ENCODE data around the gene MAT1A. TPM values are rescaled to one million over a fixed set of nuclear protein-coding genes. Genes with fewer than 3 reads are reported as not detected.

Gene MAT1A
- total and polyA plus RNA-seq, 2 of the 13 experiments (the other 11 are each of a cell fraction or from before 2014, with no cell fraction given), result 57.1 to 76.9 TPM

DNA sequence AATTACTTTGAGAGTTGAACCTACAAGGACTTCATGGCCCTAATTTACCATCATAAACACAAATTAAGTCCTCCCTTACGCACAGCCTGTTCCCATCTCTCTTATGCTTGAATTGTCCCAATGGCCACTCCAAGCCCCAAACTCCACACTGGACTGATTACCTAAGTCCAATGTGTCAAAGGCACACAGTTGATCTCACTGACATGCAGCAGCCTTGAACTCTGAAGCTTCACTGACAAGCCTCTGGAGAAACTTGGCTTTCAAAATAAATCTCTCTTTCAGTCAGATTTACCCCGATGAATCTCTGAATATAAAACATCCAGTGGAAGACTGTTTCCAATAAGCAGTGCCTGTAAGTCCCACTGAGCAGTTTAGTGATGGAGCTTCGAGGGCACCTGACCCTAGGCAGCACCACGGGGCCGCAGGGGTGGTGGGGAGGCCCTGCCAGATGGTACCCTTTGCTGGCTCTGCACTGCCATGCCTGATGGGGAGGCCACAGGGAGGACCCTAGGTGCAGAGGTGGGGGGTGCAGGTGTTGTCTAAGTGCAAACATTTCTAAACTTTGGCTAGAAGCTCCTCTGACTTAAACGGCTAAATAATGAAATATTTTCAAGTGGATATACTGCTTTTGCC lies 3.3 kb upstream of the MAT1A start (continued):
- TF ChIP-seq, protein P1, sequence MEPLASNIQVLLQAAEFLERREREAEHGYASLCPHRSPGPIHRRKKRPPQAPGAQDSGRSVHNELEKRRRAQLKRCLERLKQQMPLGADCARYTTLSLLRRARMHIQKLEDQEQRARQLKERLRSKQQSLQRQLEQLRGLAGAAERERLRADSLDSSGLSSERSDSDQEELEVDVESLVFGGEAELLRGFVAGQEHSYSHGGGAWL (CRISPR knock-in tag; IDR thresholded peaks at IDR 0.05), result no peak
- TF ChIP-seq HNF4G (IDR thresholded peaks at IDR 0.05; ENCODE audit: borderline replicate concordance, low read depth, low read length), result peak; percentile 58
- TF ChIP-seq HNF4G (CRISPR knock-in tag; IDR thresholded peaks at IDR 0.05; ENCODE audit: borderline replicate concordance, low read depth), result no peak
- no peak for TF ChIP-seq HNRNPK (IDR thresholded peaks at IDR 0.05; ENCODE audit: low read depth, low read length, poor library complexity, severe bottlenecking)
- TF ChIP-seq ATF2 (CRISPR knock-in tag; IDR thresholded peaks at IDR 0.05), result peak; percentile 50; the same call in 1 of the 2 replicates
- TF ChIP-seq NR3C1 (CRISPR knock-in tag; IDR thresholded peaks at IDR 0.05), result no peak
- TF ChIP-seq ZNF496 (CRISPR knock-in tag; IDR thresholded peaks at IDR 0.05; ENCODE audit: insufficient replicate concordance), result no peak

- BruUV-seq (replicated peaks), result no TSS peak
- TF ChIP-seq KDM3A (CRISPR knock-in tag; IDR thresholded peaks at IDR 0.05; ENCODE audit: low read depth), result 0 out of 2 replicates have a peak, but pooled peaks have one; percentile 48
- TF ChIP-seq ZNF512 (CRISPR knock-in tag; IDR thresholded peaks at IDR 0.05), result no peak
- no peak for TF ChIP-seq ZNF562 (CRISPR knock-in tag; IDR thresholded peaks at IDR 0.05; ENCODE audit: borderline replicate concordance)
- no peak for TF ChIP-seq ZNF607 (CRISPR knock-in tag; IDR thresholded peaks at IDR 0.05; ENCODE audit: borderline replicate concordance)
- TF ChIP-seq ZNF747 (CRISPR knock-in tag; IDR thresholded peaks at IDR 0.05; ENCODE audit: borderline replicate concordance), result no peak
- TF ChIP-seq PBX2 (CRISPR knock-in tag; IDR thresholded peaks at IDR 0.05), result no peak
These were observed 1.2 kb upstream of the MAT1A start for GRCh38 chr10:80290474-80291220.

More at GRCh38 chr10:80290474-80291220, 1.2 kb upstream of the MAT1A start:
- peak overlapping the region; percentile 89 for H3K4me2 ChIP-seq (ENCODE audit: low read depth, low read length)
- peak; percentile 98 for FAIRE-seq
- no peaks in the 10 kb centered on the region for H3K36me3 ChIP-seq (replicated peaks in 1 of 2; ENCODE audit: control insufficient read depth in 1 of 2, insufficient read depth in 2 of 2, low read length in 2 of 2)
- CTCF ChIA-PET (ENCODE audit: low intra/inter-chr PET ratio, low total read pairs), result no interaction called here
- POLR2A ChIA-PET, result interaction anchor here (0.9 to 6.5 kb wide), 13 partner anchors 9 to 215 kb away, joined by 3 to 69 read pairs (median 7); partner anchors contain the start of gene PRXL2A
- no peaks in the 10 kb centered on the region for H4K20me1 ChIP-seq (ENCODE audit: insufficient read depth, low read length)
- peak overlapping the region; percentile 94 for H3K27ac ChIP-seq (ENCODE audit: extremely low read length, insufficient read depth, low read length)
- peak; percentile 88 for DNase-seq (ENCODE audit: low spot score)
- intact Hi-C loops (cut with micrococcal nuclease; ENCODE audit: unreplicated experiment) (no loop called here), in situ Hi-C loops (cut with HindIII; ENCODE audit: extremely low pct_ligation_motif_present, low pct_unique_long_range_greater_than_20kb) (no loop called here)
- H3K9me3 ChIP-seq (ENCODE audit: low read length), result no peaks in the 10 kb centered on the region
- no peak overlapping the region for H2AFZ ChIP-seq (ENCODE audit: low read length)
- H3K27me3 ChIP-seq (ENCODE audit: control insufficient read depth in 1 of 2, insufficient read depth in 2 of 2, low read length in 2 of 2), result no peaks in the 10 kb centered on the region; a peak in 1 of 5 replicates
- peak; percentile 67 for ATAC-seq
- 1% methylated on average over 4 of the region's 4 CpGs for WGBS (ENCODE audit: low lambda C conversion rate)
- peaks cover 37% of the 10 kb centered on the region for H3K79me2 ChIP-seq (ENCODE audit: insufficient read depth, low read length)
- peak overlapping the region in 2 of 3 experiments; percentile 29 to 62; a peak in 3 of 6 replicates for H3K4me3 ChIP-seq (replicated peaks in 1 of 3; ENCODE audit: insufficient read depth in 1 of 3, low read depth in 2 of 3, low read length in 3 of 3)
- H3K9ac ChIP-seq (ENCODE audit: insufficient read depth, low read depth, low read length), result peak overlapping the region; percentile 74
- H3K4me1 ChIP-seq (ENCODE audit: insufficient read depth, low read length), result peaks cover 84% of the 10 kb centered on the region

All from HepG2 (cell line).